Stimulated activated CD4-positive, alpha-beta T cell treated with anti-CD3 and anti-CD28 coated beads, Interleukin-2, amount 100 ng/mL, for 24 hours (primary cell): Measurements from ENCODE around the gene OR9Q1.
"Not testable (repeated sequence)": the region's sequence is repeated elsewhere in the genome, so short reads cannot be mapped to it uniquely, and the experiment has no call there.

Experiments
- DNase-seq, 2 donors: peaks; one replicate each; pipeline ENCODE4 v3.0.0-alpha.2; 2020

OR9Q1 gene, protein sequence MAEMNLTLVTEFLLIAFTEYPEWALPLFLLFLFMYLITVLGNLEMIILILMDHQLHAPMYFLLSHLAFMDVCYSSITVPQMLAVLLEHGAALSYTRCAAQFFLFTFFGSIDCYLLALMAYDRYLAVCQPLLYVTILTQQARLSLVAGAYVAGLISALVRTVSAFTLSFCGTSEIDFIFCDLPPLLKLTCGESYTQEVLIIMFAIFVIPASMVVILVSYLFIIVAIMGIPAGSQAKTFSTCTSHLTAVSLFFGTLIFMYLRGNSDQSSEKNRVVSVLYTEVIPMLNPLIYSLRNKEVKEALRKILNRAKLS

GRCh38 chr11:58023435-58023931, at the start of gene OR9Q1:
TSS of gene OR9Q1 (plus strand) at chr11:58023881. CDS start at chr11:58179445, 155,564 bp downstream.
- no peak for DNase-seq

- no peak for DNase-seq
These were observed 49.5 kb upstream of the OR9Q1 start for GRCh38 chr11:57974132-57974531.

GRCh38 chr11:57974848-57975601, 48.7 kb upstream of the OR9Q1 start:
- no peak for DNase-seq

GRCh38 chr11:57977709-57978108, 46.0 kb upstream of the OR9Q1 start:
- no peak for DNase-seq

GRCh38 chr11:57978686-57979531, 44.8 kb upstream of the OR9Q1 start:
- no peak for DNase-seq

GRCh38 chr11:57979532-57980079, 44.1 kb upstream of the OR9Q1 start:
- no peak for DNase-seq

DNA sequence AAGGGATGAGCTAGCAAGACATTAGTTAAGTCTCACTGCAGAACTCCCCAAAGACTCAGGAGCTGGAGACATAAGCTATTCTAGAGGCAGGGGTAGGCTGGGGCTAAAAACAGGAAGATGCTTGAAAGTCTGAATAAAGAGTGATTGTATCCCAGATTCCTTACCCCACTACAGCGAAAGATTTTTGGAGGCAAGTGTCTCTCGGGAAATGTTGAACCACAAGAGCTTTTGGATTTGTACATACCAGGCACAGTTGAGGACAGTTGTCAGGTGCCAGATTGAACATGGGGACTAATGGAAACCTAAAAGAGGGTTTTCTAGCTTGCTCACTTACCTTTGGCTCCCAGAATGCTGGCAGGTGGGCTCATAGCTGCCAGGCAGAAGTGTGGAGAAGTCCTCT, 43.5 kb upstream of the OR9Q1 start:
- no peak for DNase-seq

- no peak for DNase-seq
These were observed 42.1 kb upstream of the OR9Q1 start for GRCh38 chr11:57981536-57981935.

- DNase-seq, result no peak
These were observed 40.9 kb upstream of the OR9Q1 start for GRCh38 chr11:57982776-57983175.

DNA sequence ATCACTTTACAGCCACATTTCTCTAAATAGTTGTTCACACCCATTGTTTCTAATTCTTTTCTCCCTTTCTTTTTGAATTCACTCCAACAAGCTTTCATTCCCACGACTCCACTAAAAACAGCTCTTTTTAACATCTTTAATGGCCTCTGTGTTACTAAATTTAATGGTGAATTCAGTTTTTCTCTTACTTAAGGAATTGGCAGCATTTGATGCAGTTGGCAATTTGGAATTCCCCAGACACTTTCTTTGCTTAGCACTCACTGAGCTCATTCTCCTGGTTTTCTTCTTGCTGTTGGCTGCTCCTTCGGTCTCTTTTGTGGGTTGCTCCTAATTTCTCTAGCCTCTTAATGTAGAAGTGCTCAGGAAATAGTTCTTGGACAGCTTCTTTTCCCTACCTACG, 40.5 kb upstream of the OR9Q1 start:
- no peak for DNase-seq

- not testable (repeated sequence) for DNase-seq
These were observed 24.2 kb upstream of the OR9Q1 start for GRCh38 chr11:57999523-57999922.

DNA sequence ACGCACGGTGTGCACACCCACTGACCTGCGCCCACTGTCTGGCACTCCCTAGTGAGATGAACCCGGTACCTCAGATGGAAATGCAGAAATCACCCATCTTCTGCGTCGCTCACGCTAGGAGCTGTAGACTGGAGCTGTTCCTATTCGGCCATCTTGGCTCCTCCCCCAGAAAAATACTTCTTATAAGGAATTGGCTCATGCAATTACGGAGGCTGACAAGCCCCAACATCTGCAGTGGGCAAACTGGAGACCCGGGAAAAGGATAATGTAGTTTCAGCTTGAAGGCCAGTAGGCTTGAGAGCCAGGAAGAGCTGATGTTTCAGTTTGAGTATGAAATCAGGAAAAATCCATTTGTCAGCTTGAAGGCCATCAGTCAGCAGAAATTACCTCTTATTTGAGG, 23.7 kb upstream of the OR9Q1 start:
- DNase-seq, result not testable (repeated sequence)

DNA sequence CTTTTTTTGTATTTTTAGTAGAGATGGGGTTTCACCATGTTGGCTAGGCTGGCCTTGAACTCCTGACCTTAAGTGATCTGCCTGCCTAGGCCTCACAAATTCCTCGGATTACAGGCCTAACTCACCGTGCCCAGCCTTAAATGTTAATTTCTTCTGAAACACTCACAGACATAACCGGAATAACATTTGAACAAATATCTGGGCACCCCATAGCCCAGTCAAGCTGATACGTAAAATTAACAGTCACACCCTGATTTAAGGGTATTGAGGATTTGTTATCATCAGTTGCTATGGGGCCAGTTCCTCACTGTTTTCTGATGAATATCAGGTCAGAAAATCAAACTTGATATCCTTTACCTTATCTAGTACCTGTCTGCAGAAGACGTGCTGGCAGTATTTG, 23.0 kb upstream of the OR9Q1 start:
- DNase-seq, result no peak

- DNase-seq, result no peak
These were observed 20.6 kb upstream of the OR9Q1 start for GRCh38 chr11:58003036-58003435.

- DNase-seq, result no peak
These were observed 20.1 kb upstream of the OR9Q1 start for GRCh38 chr11:58003591-58003990.

GRCh38 chr11:58004664-58005063, 19.0 kb upstream of the OR9Q1 start:
- DNase-seq, result no peak

DNA sequence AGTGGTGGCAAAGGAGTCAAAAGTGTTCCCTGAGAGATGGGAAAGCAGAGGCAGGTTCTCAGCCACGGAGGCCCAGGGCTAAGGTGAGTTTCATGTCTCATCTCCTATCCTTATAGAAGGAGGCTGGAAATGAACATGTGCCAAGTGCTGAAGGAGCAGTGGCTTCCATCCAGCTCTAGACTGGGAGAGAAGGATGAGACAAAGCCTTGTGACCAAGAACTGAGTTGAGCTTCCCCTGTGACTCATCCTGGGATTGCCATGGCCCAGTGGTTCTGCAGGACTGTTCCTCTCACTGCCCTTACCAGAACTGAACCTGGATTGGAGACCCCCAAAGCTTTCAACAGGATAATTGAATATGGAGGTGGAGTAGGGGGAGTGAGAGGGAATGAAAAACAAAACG, 16.7 kb upstream of the OR9Q1 start:
- DNase-seq, result no peak

DNA sequence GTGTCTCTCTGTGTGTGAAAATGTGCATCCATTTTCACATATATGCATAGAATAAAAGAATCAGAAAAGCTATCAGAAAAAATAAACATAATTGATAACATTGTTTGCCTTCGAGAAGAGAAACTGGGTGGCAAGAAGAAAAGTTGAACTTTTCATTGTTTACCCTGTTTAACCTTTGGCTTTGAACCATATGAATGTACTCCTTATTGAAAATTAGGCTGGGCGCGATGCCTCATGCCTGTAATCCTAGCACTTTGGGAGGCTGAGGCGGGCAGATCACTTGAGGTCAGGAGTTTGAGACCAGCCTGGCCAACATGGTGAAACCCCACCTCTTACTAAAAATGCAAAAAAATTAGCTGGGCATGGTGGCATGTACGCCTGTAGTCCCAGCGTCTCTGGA, 11.9 kb upstream of the OR9Q1 start:
- DNase-seq, result no peak

DNA sequence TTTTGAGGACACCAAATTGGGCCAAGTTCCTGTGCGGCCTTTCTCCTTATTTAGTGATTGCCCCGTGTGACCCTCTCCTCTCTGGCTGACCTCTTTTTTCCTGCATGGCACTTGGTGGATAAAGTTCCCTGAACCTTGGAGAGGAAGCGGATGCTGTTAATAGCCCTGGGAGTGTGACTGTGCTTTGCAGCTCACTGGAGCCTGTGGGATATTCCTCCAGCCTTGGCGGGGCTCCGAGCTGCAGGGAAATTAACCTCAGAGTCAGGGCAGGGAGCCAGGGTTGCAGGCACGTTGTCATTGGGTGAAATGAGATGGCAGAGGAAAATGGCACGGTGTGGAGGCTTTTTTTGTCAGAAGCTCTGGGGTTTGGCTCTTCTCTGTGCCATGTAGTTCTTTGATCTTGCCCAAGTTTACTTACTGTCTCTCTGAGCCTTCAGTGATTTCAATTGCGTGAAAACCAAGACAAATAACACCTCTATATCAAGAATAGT, 965 bp downstream of the OR9Q1 start:
- DNase-seq, result no peak

DNA sequence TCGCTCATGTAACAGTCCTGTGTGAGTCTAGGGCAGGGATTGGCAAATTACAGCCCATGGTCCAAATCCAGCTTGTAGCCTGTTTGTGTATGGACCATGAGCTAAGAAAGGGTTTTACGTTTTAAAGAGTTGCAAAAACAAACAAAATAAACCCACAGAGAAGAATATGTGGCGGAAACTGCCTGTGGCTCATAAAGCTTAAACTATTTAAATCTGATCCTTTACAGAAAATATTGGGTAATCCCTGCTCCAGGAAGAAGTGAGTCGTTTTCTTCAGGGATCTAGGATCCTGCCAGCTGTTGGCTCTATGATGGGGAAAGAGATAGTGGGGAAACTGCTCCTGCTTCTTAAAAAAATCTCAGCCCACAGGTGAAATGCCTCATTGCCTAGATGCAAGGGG, 3.7 kb downstream of the OR9Q1 start:
- no peak for DNase-seq

GRCh38 chr11:58028687-58029411, 5.2 kb downstream of the OR9Q1 start:
- DNase-seq, result no peak

- DNase-seq, result no peak
These were observed 7.0 kb downstream of the OR9Q1 start, which contains the start of gene OR6Q1 for GRCh38 chr11:58030653-58031052. TSS of gene OR6Q1 (plus strand) at chr11:58030953. CDS start at chr11:58030953, 0 bp downstream.
